NT2/D1 (cell line): Measurements from ENCODE around the gene CHRNG.

Experiments used
- SUZ12 ChIP-seq: IDR thresholded peaks from 2 replicates; pipeline ENCODE4 v1.6.1; 2011; ENCODE audit not compliant: insufficient read length, insufficient read depth; ENCODE audit errors: extremely low read depth
- YY1 ChIP-seq: IDR thresholded peaks from 2 replicates; pipeline ENCODE4 v1.6.1; 2011; ENCODE audit not compliant: insufficient read length, insufficient read depth
- ZNF274 ChIP-seq: IDR thresholded peaks from 2 replicates; pipeline ENCODE4 v1.6.1; 2011; ENCODE audit warnings: mild to moderate bottlenecking, low read depth, low read length

DNA sequence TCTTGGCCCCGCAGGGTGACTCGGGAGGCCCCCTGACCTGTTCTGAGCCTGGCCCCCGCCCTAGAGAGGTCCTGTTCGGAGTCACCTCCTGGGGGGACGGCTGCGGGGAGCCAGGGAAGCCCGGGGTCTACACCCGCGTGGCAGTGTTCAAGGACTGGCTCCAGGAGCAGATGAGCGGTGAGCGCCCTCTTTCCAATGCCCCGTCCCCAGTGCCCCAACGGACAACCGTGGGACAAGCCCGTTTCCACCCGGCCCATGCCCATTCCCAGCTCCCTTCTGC lies 16.1 kb upstream of the CHRNG start:
- TF ChIP-seq ZNF274, result no peak
- no peak for TF ChIP-seq YY1
- no peak for TF ChIP-seq SUZ12
